ENCODE measurements around the gene RASD1. TPM values are rescaled to one million over a fixed set of nuclear protein-coding genes. Genes with fewer than 3 reads are reported as not detected.

Gene RASD1
- total RNA-seq, 2 donors from 2014 or later, result 124 to 175 TPM

- Histone ChIP-seq H3K27ac (no peak overlapping the region), H3K4me1 (replicated peaks) (no peaks in the 10 kb centered on the region), H3K4me3 (no peak overlapping the region), H3K27me3 (replicated peaks; ENCODE audit: insufficient read depth) (no peaks in the 10 kb centered on the region), H3K9me3 (no peaks in the 10 kb centered on the region), H3K36me3 (no peaks in the 10 kb centered on the region)
- DNase-seq (ENCODE audit: low spot score), result no peak
- 97% methylated on average over 7 of the region's 7 CpGs for WGBS
- TF ChIP-seq POLR2AphosphoS5 (IDR thresholded peaks at IDR 0.05) (no peak), POLR2A (IDR thresholded peaks at IDR 0.05) (no peak)
- TF ChIP-seq, protein P1, sequence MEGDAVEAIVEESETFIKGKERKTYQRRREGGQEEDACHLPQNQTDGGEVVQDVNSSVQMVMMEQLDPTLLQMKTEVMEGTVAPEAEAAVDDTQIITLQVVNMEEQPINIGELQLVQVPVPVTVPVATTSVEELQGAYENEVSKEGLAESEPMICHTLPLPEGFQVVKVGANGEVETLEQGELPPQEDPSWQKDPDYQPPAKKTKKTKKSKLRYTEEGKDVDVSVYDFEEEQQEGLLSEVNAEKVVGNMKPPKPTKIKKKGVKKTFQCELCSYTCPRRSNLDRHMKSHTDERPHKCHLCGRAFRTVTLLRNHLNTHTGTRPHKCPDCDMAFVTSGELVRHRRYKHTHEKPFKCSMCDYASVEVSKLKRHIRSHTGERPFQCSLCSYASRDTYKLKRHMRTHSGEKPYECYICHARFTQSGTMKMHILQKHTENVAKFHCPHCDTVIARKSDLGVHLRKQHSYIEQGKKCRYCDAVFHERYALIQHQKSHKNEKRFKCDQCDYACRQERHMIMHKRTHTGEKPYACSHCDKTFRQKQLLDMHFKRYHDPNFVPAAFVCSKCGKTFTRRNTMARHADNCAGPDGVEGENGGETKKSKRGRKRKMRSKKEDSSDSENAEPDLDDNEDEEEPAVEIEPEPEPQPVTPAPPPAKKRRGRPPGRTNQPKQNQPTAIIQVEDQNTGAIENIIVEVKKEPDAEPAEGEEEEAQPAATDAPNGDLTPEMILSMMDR (IDR thresholded peaks at IDR 0.05), result no peak
- intact Hi-C loops (cut with DNase I), result no loop called here
Measured at GRCh38 chr17:17513626-17514025, 17.4 kb upstream of the RASD1 start.

DNA sequence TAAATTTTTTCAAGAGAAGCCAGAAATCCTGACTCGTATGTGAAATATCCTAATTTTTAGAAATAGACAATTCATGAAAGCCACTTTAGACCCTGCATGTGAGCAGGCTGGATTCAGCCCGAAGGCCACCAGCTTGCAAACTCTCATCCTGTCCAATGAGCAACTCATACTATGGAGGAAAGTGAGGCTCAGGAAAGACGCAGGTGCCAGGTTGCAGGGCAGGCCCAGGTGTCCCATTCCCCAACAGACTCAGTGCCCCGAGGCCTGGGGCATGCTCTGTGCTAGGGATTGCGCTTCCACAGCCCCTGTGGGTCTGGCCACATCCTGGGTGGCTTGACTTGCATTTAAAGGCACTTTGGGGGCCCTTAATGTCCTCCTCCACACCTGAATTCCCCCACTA lies 16.7 kb upstream of the RASD1 start:
- Histone ChIP-seq H3K4me3 (no peak overlapping the region), H3K36me3 (no peaks in the 10 kb centered on the region), H3K27ac (no peak overlapping the region), H3K27me3 (replicated peaks; ENCODE audit: insufficient read depth) (no peaks in the 10 kb centered on the region), H3K9me3 (no peaks in the 10 kb centered on the region), H3K4me1 (replicated peaks) (no peaks in the 10 kb centered on the region)
- 90% methylated on average over 5 of the region's 5 CpGs for WGBS
- no peak for TF ChIP-seq POLR2A (IDR thresholded peaks at IDR 0.05)
- TF ChIP-seq, protein P1 (IDR thresholded peaks at IDR 0.05), result no peak
- intact Hi-C loops (cut with DNase I), result no loop called here
- no peak for DNase-seq (ENCODE audit: low spot score)

DNA sequence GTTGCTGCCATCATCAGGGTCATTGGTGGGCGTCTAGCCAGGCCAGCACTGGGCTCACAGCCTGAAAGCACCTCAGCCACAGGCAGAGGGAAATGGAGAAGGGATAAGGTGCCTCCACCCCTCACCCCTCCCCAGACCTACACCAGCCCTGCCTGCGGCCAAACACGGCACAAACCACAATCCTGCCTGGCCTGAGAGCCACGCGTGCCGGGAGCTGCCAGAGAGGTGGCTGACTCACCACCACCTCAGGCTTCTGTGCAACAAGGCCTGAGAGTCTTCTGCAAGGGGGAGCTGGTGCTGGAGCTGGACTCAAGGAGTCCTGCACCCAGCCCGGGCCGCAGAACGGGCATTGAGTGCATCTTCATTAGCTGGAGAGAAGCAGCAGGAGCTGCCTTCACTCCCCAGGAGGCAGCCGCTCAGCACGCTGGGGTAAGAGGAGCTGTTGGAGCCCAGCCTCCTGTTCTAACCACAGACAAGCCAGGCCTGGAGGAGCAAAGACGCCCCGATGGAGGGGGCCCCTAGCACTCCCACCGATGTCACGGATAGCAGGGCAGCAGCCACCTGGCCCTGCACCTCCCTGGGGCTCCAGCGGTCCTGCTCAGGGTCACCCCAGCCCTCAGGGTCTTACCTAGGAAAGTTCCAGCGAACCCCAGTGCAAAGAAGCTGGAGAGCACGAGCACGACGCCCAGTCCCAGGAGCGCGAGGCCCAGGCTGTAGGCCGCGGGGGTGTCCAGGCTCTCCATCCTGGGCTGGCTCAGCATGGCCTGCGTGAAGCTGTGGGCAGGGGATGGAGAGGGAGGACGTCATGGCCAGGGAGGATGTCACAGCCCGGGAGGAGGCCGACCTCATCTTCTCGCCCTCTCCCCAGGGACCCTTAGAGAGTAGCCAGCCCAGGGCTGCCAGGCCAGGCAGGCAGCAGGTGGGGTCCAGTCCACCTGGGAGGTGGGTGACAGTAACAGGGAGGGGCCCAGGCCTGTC lies 16.0 kb upstream of the RASD1 start:
- DNase-seq (ENCODE audit: low spot score), result no peak
- 70% methylated on average over 29 of the region's 29 CpGs for WGBS

DNA sequence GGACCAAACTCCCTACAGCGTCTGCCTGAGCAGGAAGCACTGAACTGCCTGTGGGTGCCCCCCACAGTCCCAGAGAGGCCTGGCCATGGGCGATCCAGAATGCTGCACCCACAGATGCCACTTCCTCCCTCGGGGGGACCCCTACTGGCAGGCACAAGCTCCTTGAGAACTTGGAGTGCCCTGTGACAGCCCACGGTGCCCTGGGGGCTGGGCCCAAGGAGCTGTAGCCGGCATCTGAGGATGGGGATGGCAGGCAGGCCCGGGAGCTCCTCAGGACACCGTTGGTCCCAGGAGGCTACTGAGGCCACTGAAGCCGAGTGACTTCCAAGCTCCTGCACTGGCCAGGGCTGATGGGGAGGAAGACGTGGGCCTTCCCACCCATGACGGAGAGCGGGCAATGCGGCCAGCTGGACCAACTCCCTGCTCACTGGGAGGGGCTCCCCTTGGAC lies 15.1 kb upstream of the RASD1 start:
- Histone ChIP-seq H3K4me3 (no peak overlapping the region), H3K36me3 (no peaks in the 10 kb centered on the region), H3K9me3 (no peaks in the 10 kb centered on the region), H3K27me3 (replicated peaks; ENCODE audit: insufficient read depth) (no peaks in the 10 kb centered on the region), H3K4me1 (replicated peaks) (peaks cover 4% of the 10 kb centered on the region), H3K27ac (no peak overlapping the region)
- TF ChIP-seq, protein P1 (IDR thresholded peaks at IDR 0.05), result no peak
- TF ChIP-seq POLR2A (IDR thresholded peaks at IDR 0.05) (no peak), POLR2AphosphoS5 (IDR thresholded peaks at IDR 0.05) (no peak)
- intact Hi-C loops (cut with DNase I), result no loop called here
- WGBS, result 63% methylated on average over 12 of the region's 12 CpGs
- DNase-seq (ENCODE audit: low spot score), result no peak

More for the DNA sequence above, 16.0 kb upstream of the RASD1 start:
- intact Hi-C loops (cut with DNase I), result no loop called here
- no peak overlapping the region for H3K4me3 ChIP-seq
- H3K36me3 ChIP-seq, result no peaks in the 10 kb centered on the region
- no peaks in the 10 kb centered on the region for H3K4me1 ChIP-seq (replicated peaks)
- H3K9me3 ChIP-seq, result no peaks in the 10 kb centered on the region
- no peaks in the 10 kb centered on the region for H3K27me3 ChIP-seq (replicated peaks; ENCODE audit: insufficient read depth)
- TF ChIP-seq, protein P1 (IDR thresholded peaks at IDR 0.05), result no peak
- TF ChIP-seq POLR2A (IDR thresholded peaks at IDR 0.05) (no peak), POLR2AphosphoS5 (IDR thresholded peaks at IDR 0.05) (no peak)
- H3K27ac ChIP-seq, result no peak overlapping the region
